Measurements from ENCODE around the gene SCNN1A.

DNA sequence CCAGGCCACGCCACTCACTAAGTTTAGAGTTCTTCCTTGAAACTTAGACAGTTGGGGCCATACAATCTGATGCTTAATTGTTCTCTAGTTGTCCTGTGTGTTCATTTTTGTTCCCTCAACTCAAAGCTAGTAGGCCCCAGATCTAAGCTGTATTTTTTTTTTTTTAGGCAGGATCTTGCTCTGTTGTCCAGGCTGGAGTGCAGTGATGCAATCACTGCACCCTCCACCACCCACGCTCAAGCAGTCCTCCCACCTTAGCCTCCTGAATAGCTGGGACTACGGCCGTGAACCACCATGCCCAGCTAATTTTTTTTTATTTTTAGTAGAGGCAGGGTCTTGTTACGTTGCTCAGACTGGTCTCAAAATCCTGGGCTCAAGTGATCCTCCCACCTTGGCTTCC, 41.0 kb downstream of the SCNN1A start:
- no peak for TF ChIP-seq TAF1 (IDR thresholded peaks at IDR 0.05; ENCODE audit: borderline replicate concordance, insufficient read depth, low read length)
- TF ChIP-seq SIN3A (IDR thresholded peaks at IDR 0.05; ENCODE audit: borderline replicate concordance, insufficient read depth, low read length) = no peak
- no peak for TF ChIP-seq FOXP2 (optimal IDR thresholded peaks at IDR 0.05; ENCODE audit: borderline replicate concordance, extremely low read depth, extremely low read length, insufficient read depth)
- TF ChIP-seq REST (IDR thresholded peaks at IDR 0.05; ENCODE audit: insufficient read depth in 1 of 2, low read depth in 2 of 2, low read length in 2 of 2) = no peak
- no peak for TF ChIP-seq POLR2AphosphoS5 (IDR thresholded peaks at IDR 0.05; ENCODE audit: low read depth, low read length)

Data from PFSK-1 (cell line).